H9 (cell line): Measurements from ENCODE around the gene STAB1. TPM values are rescaled to one million over a fixed set of nuclear protein-coding genes. Genes with fewer than 3 reads are reported as not detected.

Source experiments
- DNase-seq: peaks from one replicate; pipeline ENCODE4 v3.0.0-alpha.2; 2017
- H2AFZ ChIP-seq: one replicate; pipeline ENCODE4 v1.6.1; 2013; ENCODE audit warnings: mild to moderate bottlenecking, low read length, control low read depth, moderate library complexity
- H2AK5ac ChIP-seq: 2 replicates; pipeline ENCODE4 v1.6.1; 2013; ENCODE audit warnings: low read length, control low read depth, mixed read lengths; ENCODE audit not compliant: insufficient read length
- H2BK120ac ChIP-seq: one replicate; pipeline ENCODE4 v1.6.1; 2013; ENCODE audit warnings: low read depth, mild to moderate bottlenecking, low read length, control low read depth, inconsistent platforms; ENCODE audit not compliant: poor library complexity, severe bottlenecking
- H2BK12ac ChIP-seq: 2 replicates; pipeline ENCODE4 v1.6.1; 2013; ENCODE audit warnings: low read length, control low read depth, mixed read lengths, low read depth; ENCODE audit not compliant: insufficient read length
- H2BK15ac ChIP-seq: 2 replicates; pipeline ENCODE4 v1.6.1; 2013; ENCODE audit warnings: low read depth, low read length, control low read depth
- H2BK20ac ChIP-seq: one replicate; pipeline ENCODE4 v1.6.1; 2013; ENCODE audit warnings: low read depth, mild to moderate bottlenecking, low read length, control low read depth, inconsistent platforms; ENCODE audit not compliant: poor library complexity, severe bottlenecking
- H2BK5ac ChIP-seq: 2 replicates; pipeline ENCODE4 v1.6.1; 2013; ENCODE audit warnings: low read length, control low read depth, mixed read lengths; ENCODE audit not compliant: insufficient read length
- H3K14ac ChIP-seq: 2 replicates; pipeline ENCODE4 v1.6.1; 2013; ENCODE audit warnings: low read length, control low read depth; ENCODE audit not compliant: insufficient read depth
- H3K18ac ChIP-seq: 2 replicates; pipeline ENCODE4 v1.6.1; 2013; ENCODE audit warnings: low read depth, mild to moderate bottlenecking, mixed read lengths, low read length, control low read depth; ENCODE audit not compliant: insufficient read length
- H3K23ac ChIP-seq: 2 replicates; pipeline ENCODE4 v1.6.1; 2013; ENCODE audit warnings: low read length, control low read depth, mixed read lengths, low read depth; ENCODE audit not compliant: insufficient read length
- H3K23me2 ChIP-seq: 2 replicates; pipeline ENCODE4 v1.6.1; 2013; ENCODE audit warnings: low read depth, mild to moderate bottlenecking, mixed read lengths, low read length, control low read depth; ENCODE audit not compliant: insufficient read length, poor library complexity, severe bottlenecking
- H3K27ac ChIP-seq: 2 replicates; pipeline ENCODE4 v1.5.1; 2013; ENCODE audit warnings: low read length, control low read depth, mixed read lengths, low read depth; ENCODE audit not compliant: insufficient read length
- H3K27me3 ChIP-seq: 2 replicates; pipeline ENCODE4 v1.6.1; 2013; ENCODE audit warnings: low read length, control low read depth, inconsistent platforms; ENCODE audit not compliant: insufficient read depth
- H3K4ac ChIP-seq: 2 replicates; pipeline ENCODE4 v1.6.1; 2013; ENCODE audit warnings: low read depth, mild to moderate bottlenecking, control low read depth, inconsistent platforms, low read length, moderate library complexity
- H3K4me1 ChIP-seq: 2 replicates; pipeline ENCODE4 v1.6.1; 2013; ENCODE audit warnings: low read length, control low read depth, inconsistent platforms; ENCODE audit not compliant: insufficient read depth
- H3K4me2 ChIP-seq: 2 replicates; pipeline ENCODE4 v1.6.1; 2013; ENCODE audit warnings: low read length, control low read depth, mixed read lengths; ENCODE audit not compliant: insufficient read length, insufficient read depth
- H3K56ac ChIP-seq: 2 replicates; pipeline ENCODE4 v1.6.1; 2013; ENCODE audit warnings: low read depth, mild to moderate bottlenecking, mixed read lengths, low read length, control low read depth; ENCODE audit not compliant: insufficient read length
- H3K79me1 ChIP-seq: 2 replicates; pipeline ENCODE4 v1.6.1; 2013; ENCODE audit warnings: low read depth, mild to moderate bottlenecking, moderate library complexity, low read length, control low read depth, inconsistent platforms; ENCODE audit not compliant: insufficient read depth, poor library complexity, severe bottlenecking
- H3K79me2 ChIP-seq: 2 replicates; pipeline ENCODE4 v1.6.1; 2013; ENCODE audit warnings: low read length, control low read depth, inconsistent platforms; ENCODE audit not compliant: insufficient read depth
- H3K9ac ChIP-seq: 2 replicates; pipeline ENCODE4 v1.6.1; 2013; ENCODE audit warnings: low read length, control low read depth, mixed read lengths; ENCODE audit not compliant: insufficient read length; ENCODE audit errors: extremely low read depth
- H3K9me3 ChIP-seq: one replicate; pipeline ENCODE4 v1.6.1; 2013; ENCODE audit warnings: low read depth, low read length, inconsistent platforms; ENCODE audit not compliant: control insufficient read depth
- H3T11ph ChIP-seq: one replicate; pipeline ENCODE4 v1.6.1; 2013; ENCODE audit warnings: mild to moderate bottlenecking, low read length, control low read depth, inconsistent platforms
- H4K20me1 ChIP-seq: one replicate; pipeline ENCODE4 v1.6.1; 2013; ENCODE audit not compliant: control insufficient read depth, insufficient read length, insufficient read depth
- H4K5ac ChIP-seq: 2 replicates; pipeline ENCODE4 v1.6.1; 2013; ENCODE audit warnings: low read depth, mild to moderate bottlenecking, mixed read lengths, low read length, control low read depth; ENCODE audit not compliant: insufficient read length
- H4K8ac ChIP-seq: replicated peaks from 2 replicates; pipeline ENCODE4 v1.6.1; 2013; ENCODE audit warnings: low read length, control low read depth, mixed read lengths, low read depth; ENCODE audit not compliant: insufficient read length
- H4K91ac ChIP-seq: 2 replicates; pipeline ENCODE4 v1.6.1; 2013; ENCODE audit warnings: low read depth, mild to moderate bottlenecking, moderate library complexity, mixed read lengths, low read length, control low read depth; ENCODE audit not compliant: insufficient read length
- H3K27ac Mint-ChIP-seq, 3 experiments: 2 replicates in 2 of 3; 3 replicates in 1 of 3; pipeline ENCODE4 v1.8.0; 2020 to 2021; ENCODE audit warnings: mixed read lengths in 3 of 3, mild to moderate bottlenecking in 1 of 3, moderate library complexity in 1 of 3
- H3K27me3 Mint-ChIP-seq: 2 replicates; pipeline ENCODE4 v1.8.0; 2021; ENCODE audit warnings: low read depth, mild to moderate bottlenecking, moderate library complexity, mixed read lengths
- H3K36me3 Mint-ChIP-seq, 3 experiments: 2 replicates in 2 of 3; 3 replicates in 1 of 3; pipeline ENCODE4 v1.8.0; 2020 to 2021; ENCODE audit warnings: low read depth in 3 of 3, mixed read lengths in 3 of 3; ENCODE audit not compliant: insufficient read depth in 1 of 3
- H3K4me1 Mint-ChIP-seq, 2 experiments: 2 replicates each; pipeline ENCODE4 v1.8.0; 2020; ENCODE audit warnings: mixed read lengths in 2 of 2
- H3K4me3 Mint-ChIP-seq, 2 experiments: 2 replicates in 1 of 2; 3 replicates in 1 of 2; pipeline ENCODE4 v1.8.0; 2020 to 2021; ENCODE audit warnings: mild to moderate bottlenecking in 2 of 2, mixed read lengths in 2 of 2, moderate library complexity in 1 of 2
- H3K9me3 Mint-ChIP-seq, 2 experiments: 2 replicates in 1 of 2; 3 replicates in 1 of 2; pipeline ENCODE4 v1.8.0; 2020; ENCODE audit warnings: mild to moderate bottlenecking in 2 of 2, mixed read lengths in 2 of 2, moderate library complexity in 1 of 2
- CTCF ChIP-seq: fragments of 200-600 bp; sonication (generic); conservative IDR thresholded peaks from 3 replicates; pipeline ENCODE4 v1.8.0; 2021; ENCODE audit warnings: antibody characterized with exemption, mild to moderate bottlenecking
- WGBS: extraction: QIAGEN DNeasy Blood & Tissue Kit; methylation state at CpG from one replicate; pipeline ENCODE4 v1.1.7; 2013; ENCODE audit warnings: missing lambda C conversion rate, low lambda C conversion rate, mixed read lengths; ENCODE audit not compliant: insufficient read length; ENCODE audit errors: extremely low coverage; 5-methylcytosine and 5-hydroxymethylcytosine counted together
- total RNA-seq: library from RNA; stranded (reverse); gene quantifications from 2 replicates; pipeline ENCODE4 v1.2.1, GENCODE V29; 2021

STAB1 gene
- total RNA-seq, 1 experiment from 2014 or later = 1.5 TPM

- H2BK20ac ChIP-seq = no peak overlapping the region
- H3K9ac ChIP-seq = no peak overlapping the region
- H3T11ph ChIP-seq = no peak overlapping the region
- H3K56ac ChIP-seq = no peak overlapping the region
- H3K27ac Mint-ChIP-seq = no peak overlapping the region
- DNase-seq = no peak
- no peaks in the 10 kb centered on the region for H3K79me2 ChIP-seq
- no peaks in the 10 kb centered on the region for H4K20me1 ChIP-seq
- no peak overlapping the region for H4K5ac ChIP-seq
- H2BK120ac ChIP-seq = no peak overlapping the region
- H3K36me3 Mint-ChIP-seq = peaks cover 11 to 43% (median 41%) of the 10 kb centered on the region in 3 experiments
- no peak overlapping the region for H3K27ac ChIP-seq
- H2BK15ac ChIP-seq = no peak overlapping the region
- no peak for TF ChIP-seq CTCF
- no peak overlapping the region for H2AK5ac ChIP-seq
- no peaks in the 10 kb centered on the region for H3K27me3 ChIP-seq
- H3K4me1 Mint-ChIP-seq = peaks cover 8 to 16% of the 10 kb centered on the region in 2 experiments
- H3K23me2 ChIP-seq = no peaks in the 10 kb centered on the region
- H4K8ac ChIP-seq = no peak overlapping the region
- no peak overlapping the region for H3K4me2 ChIP-seq
- no peak overlapping the region for H2BK12ac ChIP-seq
- no peak overlapping the region for H3K23ac ChIP-seq
- H3K9me3 Mint-ChIP-seq = no peaks in the 10 kb centered on the region
- H3K18ac ChIP-seq = no peak overlapping the region
- H3K9me3 ChIP-seq = no peaks in the 10 kb centered on the region
- no peak overlapping the region for H2AFZ ChIP-seq
- H4K91ac ChIP-seq = no peak overlapping the region
- H3K4me3 Mint-ChIP-seq = no peak overlapping the region
- no peak overlapping the region for H2BK5ac ChIP-seq
- H3K27me3 Mint-ChIP-seq = no peaks in the 10 kb centered on the region
- no peaks in the 10 kb centered on the region for H3K4me1 ChIP-seq
- H3K4ac ChIP-seq = no peak overlapping the region
- H3K14ac ChIP-seq = no peak overlapping the region
- no CpG with 5 or more reads among the region's 7 CpGs for WGBS
- no peaks in the 10 kb centered on the region for H3K79me1 ChIP-seq
Measured at GRCh38 chr3:52493232-52494017, 1.7 kb upstream of the STAB1 start.
